Calu3 (cell line): ENCODE results near the gene TMEM168. TPM values are rescaled to one million over a fixed set of nuclear protein-coding genes. Genes with fewer than 3 reads are reported as not detected.
"Not testable (repeated sequence)": the region's sequence is repeated elsewhere in the genome, so short reads cannot be mapped to it uniquely, and the experiment has no call there.

Experiments used
- BruUV-seq: library from RNA; stranded (reverse); fragments of 400-500 nt; replicated peaks from 2 replicates; lab custom pipeline; 2021; lab: Mats Ljungman, UMichigan
- CTCF ChIA-PET: fragments of 300-600 bp; sonication (Branson Sonifier 250); formaldehyde crosslinking; loops from one replicate; lab custom pipeline; 2022; ENCODE audit warnings: antibody characterized with exemption; lab: Charles Lee
- DNase-seq: peaks from one replicate; pipeline ENCODE4 v3.0.0; 2022
- H3K27ac Mint-ChIP-seq: one replicate; pipeline ENCODE4 v1.8.0; 2022; ENCODE audit warnings: mixed read lengths; ENCODE audit not compliant: unreplicated experiment
- H3K27me3 Mint-ChIP-seq: one replicate; pipeline ENCODE4 v1.8.0; 2022; ENCODE audit warnings: mixed read lengths; ENCODE audit not compliant: unreplicated experiment
- H3K36me3 Mint-ChIP-seq: one replicate; pipeline ENCODE4 v1.8.0; 2022; ENCODE audit warnings: mild to moderate bottlenecking, moderate library complexity, mixed read lengths; ENCODE audit not compliant: insufficient read depth, unreplicated experiment
- H3K4me1 Mint-ChIP-seq: one replicate; pipeline ENCODE4 v1.8.0; 2022; ENCODE audit warnings: mild to moderate bottlenecking, low read depth, mixed read lengths; ENCODE audit not compliant: unreplicated experiment
- H3K4me3 Mint-ChIP-seq: one replicate; pipeline ENCODE4 v1.8.0; 2022; ENCODE audit warnings: mild to moderate bottlenecking, low read depth, moderate library complexity, mixed read lengths; ENCODE audit not compliant: unreplicated experiment
- H3K9me3 Mint-ChIP-seq: one replicate; pipeline ENCODE4 v1.8.0; 2022; ENCODE audit warnings: low read depth, mixed read lengths; ENCODE audit not compliant: unreplicated experiment
- intact Hi-C: fragments of 100-400 bp; cut with micrococcal nuclease; formaldehyde crosslinking; loops from one replicate; pipeline ENCODE4 v1.10.0; 2022; ENCODE audit not compliant: unreplicated experiment
- total RNA-seq: library from RNA; stranded (reverse); gene quantifications from 2 replicates; pipeline ENCODE4 v1.2.3, GENCODE V29; 2022
- TF ChIP-seq, protein P1 (sequence below): fragments of 200-600 bp; IDR thresholded peaks from one replicate; pipeline ENCODE4 v1.8.0; 2022; ENCODE audit warnings: antibody characterized with exemption; ENCODE audit not compliant: unreplicated experiment

TMEM168 gene
- total RNA-seq, 1 experiment from 2014 or later, result 20.6 TPM

DNA sequence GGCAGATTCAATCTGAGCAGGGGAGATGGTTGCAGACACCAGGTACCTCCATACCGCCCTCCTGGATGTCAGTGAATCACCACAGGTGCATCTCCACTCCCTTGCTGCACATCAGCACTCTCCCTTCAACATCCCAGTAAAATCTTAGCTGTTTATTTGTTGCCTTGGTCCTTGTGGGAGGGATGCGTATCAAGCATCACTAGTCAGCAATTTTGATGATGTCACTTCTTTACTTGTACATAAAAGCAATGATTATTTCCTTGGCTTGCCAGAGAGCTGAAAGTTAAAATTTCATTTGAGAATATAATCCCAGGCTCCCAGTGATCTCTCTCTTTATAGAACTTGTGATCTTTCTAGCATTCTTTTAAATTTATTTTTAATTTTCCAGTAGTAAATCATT lies 49.5 kb downstream of the TMEM168 start:
- H3K4me1 Mint-ChIP-seq, result no peaks in the 10 kb centered on the region
- CTCF ChIA-PET, result no interaction called here
- H3K36me3 Mint-ChIP-seq, result no peaks in the 10 kb centered on the region
- no peak overlapping the region for H3K27ac Mint-ChIP-seq
- TF ChIP-seq, protein P1, sequence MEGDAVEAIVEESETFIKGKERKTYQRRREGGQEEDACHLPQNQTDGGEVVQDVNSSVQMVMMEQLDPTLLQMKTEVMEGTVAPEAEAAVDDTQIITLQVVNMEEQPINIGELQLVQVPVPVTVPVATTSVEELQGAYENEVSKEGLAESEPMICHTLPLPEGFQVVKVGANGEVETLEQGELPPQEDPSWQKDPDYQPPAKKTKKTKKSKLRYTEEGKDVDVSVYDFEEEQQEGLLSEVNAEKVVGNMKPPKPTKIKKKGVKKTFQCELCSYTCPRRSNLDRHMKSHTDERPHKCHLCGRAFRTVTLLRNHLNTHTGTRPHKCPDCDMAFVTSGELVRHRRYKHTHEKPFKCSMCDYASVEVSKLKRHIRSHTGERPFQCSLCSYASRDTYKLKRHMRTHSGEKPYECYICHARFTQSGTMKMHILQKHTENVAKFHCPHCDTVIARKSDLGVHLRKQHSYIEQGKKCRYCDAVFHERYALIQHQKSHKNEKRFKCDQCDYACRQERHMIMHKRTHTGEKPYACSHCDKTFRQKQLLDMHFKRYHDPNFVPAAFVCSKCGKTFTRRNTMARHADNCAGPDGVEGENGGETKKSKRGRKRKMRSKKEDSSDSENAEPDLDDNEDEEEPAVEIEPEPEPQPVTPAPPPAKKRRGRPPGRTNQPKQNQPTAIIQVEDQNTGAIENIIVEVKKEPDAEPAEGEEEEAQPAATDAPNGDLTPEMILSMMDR, result no peak
- H3K27me3 Mint-ChIP-seq, result no peaks in the 10 kb centered on the region
- no TSS peak for BruUV-seq
- DNase-seq, result no peak
- H3K9me3 Mint-ChIP-seq, result peaks cover 4% of the 10 kb centered on the region
- H3K4me3 Mint-ChIP-seq, result no peak overlapping the region
- intact Hi-C loops, result no loop called here

DNA sequence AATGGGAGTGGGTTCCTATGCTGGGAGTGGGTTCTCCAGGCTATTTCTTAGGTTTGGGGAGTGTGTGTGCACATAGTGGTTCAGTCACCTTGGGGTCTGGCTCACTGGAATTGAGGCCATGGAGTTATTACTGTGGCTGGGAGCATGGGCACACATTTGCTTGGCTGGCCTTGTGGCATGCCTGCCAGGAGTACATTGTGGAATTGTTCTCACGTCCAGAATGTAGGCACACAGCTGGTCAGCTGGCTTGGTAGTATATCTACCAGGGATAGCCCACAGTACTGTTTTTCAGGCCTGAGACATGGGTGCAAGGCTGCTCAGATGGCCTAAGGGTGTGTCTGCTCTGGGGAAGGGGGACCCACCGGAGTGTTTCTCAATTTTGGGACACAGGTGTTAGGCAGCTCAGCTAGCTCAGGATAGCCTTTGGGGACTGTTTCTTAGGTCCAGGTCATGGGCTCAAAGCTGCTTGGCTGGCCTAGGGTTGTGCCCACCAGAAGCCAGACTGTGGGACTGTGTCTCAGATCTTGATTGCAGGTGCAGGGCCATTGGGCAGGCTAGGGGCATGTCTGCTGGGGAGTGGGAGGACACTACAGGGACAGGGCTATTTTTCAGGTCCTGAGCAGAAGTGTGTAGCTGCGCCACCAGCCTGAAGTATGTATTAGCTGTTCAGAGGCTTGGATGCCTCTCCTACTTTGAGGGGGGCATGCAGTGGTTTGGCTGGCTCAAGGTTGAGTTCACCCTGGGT lies 50.6 kb downstream of the TMEM168 start:
- Mint-ChIP-seq H3K36me3 (no peaks in the 10 kb centered on the region), H3K9me3 (peaks cover 4% of the 10 kb centered on the region), H3K4me1 (no peaks in the 10 kb centered on the region), H3K27me3 (no peaks in the 10 kb centered on the region), H3K27ac (no peak overlapping the region), H3K4me3 (no peak overlapping the region)
- no peak for DNase-seq
- CTCF ChIA-PET, result no interaction called here
- intact Hi-C loops, result no loop called here
- no TSS peak for BruUV-seq
- TF ChIP-seq, protein P1, result no peak

DNA sequence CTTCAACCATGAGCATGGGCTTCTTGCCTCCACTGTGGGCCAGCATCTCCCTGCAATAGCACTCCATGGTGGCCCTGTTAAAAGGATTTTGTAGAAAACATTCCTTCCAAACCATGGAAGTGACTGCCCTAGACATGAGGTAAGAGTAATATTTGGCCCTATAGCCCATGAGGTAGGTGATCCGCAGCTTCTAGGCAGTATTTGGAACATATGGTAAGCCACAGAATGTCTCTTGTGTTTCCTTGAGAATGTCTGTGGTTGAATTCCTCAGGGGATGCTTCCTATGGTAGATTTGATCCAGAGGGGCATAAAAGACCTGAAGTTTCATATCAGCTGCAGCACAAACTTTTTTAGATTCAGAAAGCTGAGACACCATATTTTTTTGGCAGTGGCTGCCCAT lies 54.9 kb downstream of the TMEM168 start:
- BruUV-seq, result no TSS peak
- intact Hi-C loops, result no loop called here
- Mint-ChIP-seq H3K4me1 (no peaks in the 10 kb centered on the region), H3K4me3 (no peak overlapping the region), H3K27ac (no peak overlapping the region), H3K9me3 (peaks cover 4% of the 10 kb centered on the region), H3K36me3 (no peaks in the 10 kb centered on the region), H3K27me3 (no peaks in the 10 kb centered on the region)
- TF ChIP-seq, protein P1, result no peak
- DNase-seq, result no peak
- CTCF ChIA-PET, result no interaction called here

DNA sequence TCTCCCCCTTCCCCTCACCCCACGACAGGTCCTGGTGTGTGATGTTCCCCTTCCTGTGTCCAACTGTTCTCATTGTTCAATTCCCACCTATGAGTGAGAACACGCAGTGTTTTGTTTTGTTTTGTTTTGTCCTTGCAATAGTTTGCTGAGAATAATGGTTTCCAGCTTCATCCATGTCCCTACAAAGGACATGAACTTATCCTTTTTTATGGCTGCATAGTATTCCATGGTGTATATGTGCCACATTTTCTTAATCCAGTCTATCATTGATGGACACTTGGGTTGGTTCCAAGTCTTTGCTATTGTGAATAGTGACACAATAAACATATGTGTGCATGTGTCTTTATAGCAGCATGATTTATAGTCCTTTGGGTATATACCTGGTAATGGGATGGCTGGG lies 58.9 kb downstream of the TMEM168 start:
- H3K4me3 Mint-ChIP-seq, intact Hi-C loops, H3K9me3 Mint-ChIP-seq, DNase-seq, H3K27me3 Mint-ChIP-seq, CTCF ChIA-PET, H3K4me1 Mint-ChIP-seq, H3K36me3 Mint-ChIP-seq, BruUV-seq, H3K27ac Mint-ChIP-seq: not testable (repeated sequence)

DNA sequence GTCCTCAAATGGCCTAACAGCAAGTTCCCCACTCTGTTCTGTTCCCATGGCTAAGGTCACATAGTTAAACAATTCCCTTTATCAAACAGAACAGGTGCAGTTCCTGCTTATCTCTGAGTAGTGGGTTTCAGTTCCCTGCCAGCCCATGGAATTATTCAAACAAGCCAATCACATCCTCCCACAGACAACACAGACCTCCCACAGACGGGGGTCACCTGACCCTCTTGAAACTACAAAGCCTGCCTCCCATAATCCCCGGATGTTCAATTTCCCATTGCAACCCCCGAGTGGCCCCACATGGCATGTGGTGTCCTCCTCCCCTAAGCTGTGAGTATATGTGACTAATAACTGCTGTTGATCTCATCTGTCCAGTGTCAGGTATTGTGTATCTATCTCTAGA lies 64.1 kb downstream of the TMEM168 start:
- CTCF ChIA-PET, result no interaction called here
- intact Hi-C loops, result no loop called here

More for the DNA sequence above, 64.1 kb downstream of the TMEM168 start:
- Mint-ChIP-seq H3K4me1 (no peaks in the 10 kb centered on the region), H3K36me3 (no peaks in the 10 kb centered on the region), H3K4me3 (no peak overlapping the region), H3K27ac (no peak overlapping the region), H3K9me3 (peaks cover 4% of the 10 kb centered on the region), H3K27me3 (no peaks in the 10 kb centered on the region)
- DNase-seq, result no peak
- TF ChIP-seq, protein P1, result no peak
- no TSS peak for BruUV-seq
